B cell (primary cell): Measurements from ENCODE around the gene DRC1. TPM values are rescaled to one million over a fixed set of nuclear protein-coding genes. Genes with fewer than 3 reads are reported as not detected.

Source experiments
- ATAC-seq: fragments of 200-7000 bp; cut with Tn5 transposase; one replicate; pipeline ENCODE4 v1.10.0; 2021; ENCODE audit warnings: low read depth, mild to moderate bottlenecking, moderate number of reproducible peaks, moderate library complexity
- CTCF ChIA-PET: fragments of 350-600 bp; sonication (Branson Sonifier 250); formaldehyde crosslinking; loops from one replicate; lab custom pipeline; 2021; ENCODE audit warnings: antibody characterized with exemption, inconsistent platforms; lab: Charles Lee
- POLR2A ChIA-PET: fragments of 350-600 bp; sonication (Branson Sonifier 250); formaldehyde crosslinking; loops from one replicate; lab custom pipeline; 2021; ENCODE audit warnings: antibody characterized with exemption; lab: Charles Lee
- DNase-seq: peaks from one replicate; pipeline ENCODE4 v3.0.0; 2013
- H2AFZ ChIP-seq: 2 replicates; pipeline ENCODE4 v1.6.1; 2012; ENCODE audit warnings: mild to moderate bottlenecking, low read depth, low read length; ENCODE audit not compliant: insufficient read depth, poor library complexity, severe bottlenecking
- H3K27ac ChIP-seq, 2 donors: 1 replicate in 1 of 2; 2 replicates in 1 of 2; pipeline ENCODE4 v1.5.1; 2012 to 2013; ENCODE audit warnings: low read length in 2 of 2, mild to moderate bottlenecking in 2 of 2, moderate library complexity in 1 of 2
- H3K27me3 ChIP-seq, 4 experiments: fragments of 200-600 bp in 1 of 4; sonication (generic) in 1 of 4; replicated peaks in 1 of 4; 1 replicate in 2 of 4; 2 replicates in 2 of 4; pipeline versions ENCODE4 v1.6.1 to v1.7.0; 2013 to 2016; ENCODE audit warnings: low read length in 3 of 4, mild to moderate bottlenecking in 2 of 4, mixed read lengths in 1 of 4, moderate library complexity in 1 of 4; ENCODE audit not compliant: insufficient read depth in 4 of 4, control insufficient read depth in 3 of 4; ENCODE audit errors: control extremely low read depth in 1 of 4
- H3K36me3 ChIP-seq, 2 experiments: replicated peaks in 1 of 2; 1 replicate in 1 of 2; 2 replicates in 1 of 2; pipeline versions ENCODE4 v1.6.1 to v1.7.1; 2013; ENCODE audit warnings: low read length in 1 of 2; ENCODE audit not compliant: insufficient read depth in 2 of 2, control insufficient read depth in 1 of 2; ENCODE audit errors: control extremely low read depth in 1 of 2, extremely low read depth in 1 of 2
- H3K4me1 ChIP-seq, 2 donors: fragments of 200-600 bp in 1 of 2; sonication (generic) in 1 of 2; 1 replicate in 1 of 2; 2 replicates in 1 of 2; pipeline versions ENCODE4 v1.5.1 to v1.6.1; 2013 to 2017; ENCODE audit warnings: low read length in 2 of 2; ENCODE audit not compliant: control insufficient read depth in 2 of 2, insufficient read depth in 2 of 2
- H3K4me2 ChIP-seq: replicated peaks from 2 replicates; pipeline ENCODE3; 2012; ENCODE audit warnings: mild to moderate bottlenecking, low read depth, low read length; ENCODE audit not compliant: poor library complexity, severe bottlenecking
- H3K4me3 ChIP-seq, 5 experiments: fragments of 200-600 bp in 1 of 5; sonication (generic) in 1 of 5; 1 replicate in 3 of 5; 2 replicates in 2 of 5; pipeline versions ENCODE4 v1.5.1 to v1.7.0; 2011 to 2016; ENCODE audit warnings: low read length in 4 of 5, mild to moderate bottlenecking in 4 of 5, low read depth in 2 of 5, control low read depth in 1 of 5, moderate library complexity in 1 of 5; ENCODE audit not compliant: insufficient read depth in 1 of 5; ENCODE audit errors: control extremely low read depth in 1 of 5, extremely low read depth in 1 of 5
- H3K79me2 ChIP-seq: fragments of 200-600 bp; sonication (generic); one replicate; pipeline ENCODE4 v1.6.0; 2016; ENCODE audit warnings: low read length; ENCODE audit not compliant: control insufficient read depth, insufficient read depth
- H3K9ac ChIP-seq: fragments of 200-600 bp; sonication (generic); 2 replicates; pipeline ENCODE4 v1.6.1; 2017; ENCODE audit warnings: mild to moderate bottlenecking, low read length, moderate library complexity
- H3K9me3 ChIP-seq, 3 donors: one replicate each; pipeline versions ENCODE4 v1.6.1 to v1.7.1; 2013; ENCODE audit warnings: low read length in 2 of 3; ENCODE audit not compliant: control insufficient read depth in 2 of 3, insufficient read depth in 1 of 3; ENCODE audit errors: control extremely low read depth in 1 of 3
- H4K20me1 ChIP-seq: 2 replicates; pipeline ENCODE4 v1.6.0; 2012; ENCODE audit warnings: mild to moderate bottlenecking, low read length; ENCODE audit not compliant: insufficient read depth, control insufficient read depth, poor library complexity, severe bottlenecking
- H3K27ac Mint-ChIP-seq: one replicate; pipeline ENCODE4 v1.8.0; 2021; ENCODE audit warnings: mixed read lengths
- H3K27me3 Mint-ChIP-seq: one replicate; pipeline ENCODE4 v1.8.0; 2021; ENCODE audit warnings: mixed read lengths
- H3K4me1 Mint-ChIP-seq: one replicate; pipeline ENCODE4 v1.8.0; 2021; ENCODE audit warnings: mixed read lengths
- H3K4me3 Mint-ChIP-seq: one replicate; pipeline ENCODE4 v1.8.0; 2021; ENCODE audit warnings: mixed read lengths
- H3K9me3 Mint-ChIP-seq: one replicate; pipeline ENCODE4 v1.8.0; 2022; ENCODE audit warnings: mixed read lengths; ENCODE audit not compliant: insufficient read depth
- CTCF ChIP-seq: fragments of 200-600 bp; IDR thresholded peaks from one replicate; pipeline ENCODE4 v1.8.0; 2022; ENCODE audit warnings: antibody characterized with exemption, mild to moderate bottlenecking
- EZH2 ChIP-seq: IDR thresholded peaks from 2 replicates; pipeline ENCODE4 v1.6.1; 2012; ENCODE audit warnings: borderline replicate concordance, low read depth, mild to moderate bottlenecking, moderate library complexity, low read length; ENCODE audit not compliant: insufficient read depth, poor library complexity, severe bottlenecking
- WGBS: methylation state at CpG from one replicate; pipeline ENCODE4 v1.1.5; 2013; ENCODE audit warnings: missing lambda C conversion rate; ENCODE audit not compliant: insufficient coverage; 5-methylcytosine and 5-hydroxymethylcytosine counted together
- intact Hi-C: fragments of 100-400 bp; cut with micrococcal nuclease; formaldehyde crosslinking; loops from one replicate; pipeline ENCODE4 v1.10.0; 2022
- polyA plus RNA-seq: library from polyadenylated mRNA; depleted of rRNA; stranded (reverse); fragments of >200 nt; gene quantifications from 2 replicates; pipeline ENCODE4 v1.2.3, GENCODE V29; 2012
- total RNA-seq, 2 donors: library from RNA; stranded (reverse); fragments of 120-200 nt in 1 of 2; gene quantifications; 1 replicate in 1 of 2; 2 replicates in 1 of 2; pipeline versions ENCODE4 v1.2.3 to v1.2.4, GENCODE V29; 2013 to 2022

DRC1 gene
- total and polyA plus RNA-seq, 2 donors (not counting 1 experiment from before 2014, with no cell fraction given): not detected

- Mint-ChIP-seq H3K9me3 (no peaks in the 10 kb centered on the region), H3K4me1 (peaks cover 2% of the 10 kb centered on the region), H3K4me3 (no peak overlapping the region), H3K27ac (no peak overlapping the region), H3K27me3 (peaks cover 4% of the 10 kb centered on the region)
- WGBS: 90% methylated on average over 16 of the region's 19 CpGs
- Histone ChIP-seq H3K4me2 (no peak overlapping the region), H3K27ac (no peak overlapping the region), H3K4me1 (no peaks in the 10 kb centered on the region), H4K20me1 (no peaks in the 10 kb centered on the region), H3K79me2 (no peaks in the 10 kb centered on the region), H3K36me3 (no peaks in the 10 kb centered on the region), H3K9ac (no peak overlapping the region), H3K9me3 (no peaks in the 10 kb centered on the region), H3K4me3 (no peak overlapping the region), H2AFZ (no peak overlapping the region), H3K27me3 (no peaks in the 10 kb centered on the region)
- intact Hi-C loops: no loop called here
- DNase-seq: no peak
- POLR2A ChIA-PET: no interaction called here
- TF ChIP-seq CTCF: no peak
- no peak for ATAC-seq
- CTCF ChIA-PET: no interaction called here
These were observed 87.6 kb downstream of the DRC1 start for GRCh38 chr2:26489213-26489850.

- WGBS: 92% methylated on average over 5 of the region's 8 CpGs
- H3K4me1 ChIP-seq: no peaks in the 10 kb centered on the region
- CTCF ChIA-PET: no interaction called here
- no peak overlapping the region for H3K27ac ChIP-seq
- Mint-ChIP-seq H3K27me3 (peaks cover 2% of the 10 kb centered on the region), H3K9me3 (no peaks in the 10 kb centered on the region), H3K4me3 (no peak overlapping the region), H3K27ac (no peak overlapping the region), H3K4me1 (peaks cover 2% of the 10 kb centered on the region)
- no peaks in the 10 kb centered on the region for H3K36me3 ChIP-seq
- H3K79me2 ChIP-seq: no peaks in the 10 kb centered on the region
- H3K9me3 ChIP-seq: no peaks in the 10 kb centered on the region
- POLR2A ChIA-PET: no interaction called here
- intact Hi-C loops: no loop called here
- no peaks in the 10 kb centered on the region for H4K20me1 ChIP-seq
- H3K27me3 ChIP-seq: no peaks in the 10 kb centered on the region
- no peak overlapping the region for H2AFZ ChIP-seq
- TF ChIP-seq EZH2 (no peak), CTCF (no peak)
- DNase-seq (no peak), ATAC-seq (no peak)
- H3K9ac ChIP-seq: no peak overlapping the region
- no peak overlapping the region for H3K4me3 ChIP-seq
- H3K4me2 ChIP-seq: no peak overlapping the region
These were observed 89.9 kb downstream of the DRC1 start for GRCh38 chr2:26491563-26492167.
